Astrocyte (in vitro differentiated cells and primary cell): ENCODE data around the gene JAKMIP2. TPM values are rescaled to one million over a fixed set of nuclear protein-coding genes. Genes with fewer than 3 reads are reported as not detected.

Source experiments
- DNase-seq: peaks from one replicate; pipeline ENCODE4 v3.0.0-alpha.2; 2010; ENCODE audit warnings: low read depth
- FAIRE-seq: peaks from 2 replicates; lab custom pipeline; 2011; peaks lifted over from hg19 to GRCh38; lab: Jason Lieb, UNC
- H2AFZ ChIP-seq: 2 replicates; pipeline ENCODE4 v1.6.0; 2012; ENCODE audit warnings: low read depth, low read length, inconsistent platforms
- H3K27ac ChIP-seq: 2 replicates; pipeline ENCODE4 v1.5.1; 2011; ENCODE audit warnings: low read depth, low read length, inconsistent platforms
- H3K27me3 ChIP-seq: 2 replicates; pipeline ENCODE4 v1.6.0; 2011; ENCODE audit warnings: low read length, inconsistent platforms; ENCODE audit not compliant: insufficient read depth
- H3K36me3 ChIP-seq: 2 replicates; pipeline ENCODE4 v1.5.1; 2011; ENCODE audit warnings: low read length, inconsistent platforms; ENCODE audit not compliant: insufficient read depth
- H3K4me1 ChIP-seq: 2 replicates; pipeline ENCODE4 v1.5.1; 2011; ENCODE audit warnings: low read length, inconsistent platforms; ENCODE audit not compliant: insufficient read depth
- H3K4me2 ChIP-seq: 2 replicates; pipeline ENCODE4 v1.6.0; 2012; ENCODE audit warnings: low read length, inconsistent platforms
- H3K4me3 ChIP-seq: 2 replicates; pipeline ENCODE4 v1.5.1; 2011; ENCODE audit warnings: low read depth, mild to moderate bottlenecking, low read length, inconsistent platforms; ENCODE audit not compliant: insufficient read depth
- H3K79me2 ChIP-seq: 2 replicates; pipeline ENCODE4 v1.6.0; 2012; ENCODE audit warnings: mild to moderate bottlenecking, low read length, inconsistent platforms; ENCODE audit not compliant: insufficient read depth
- H3K9ac ChIP-seq: 2 replicates; pipeline ENCODE4 v1.6.0; 2012; ENCODE audit warnings: mild to moderate bottlenecking, low read length, inconsistent platforms
- H3K9me3 ChIP-seq: 2 replicates; pipeline ENCODE4 v1.5.1; 2012; ENCODE audit warnings: low read depth, mild to moderate bottlenecking, low read length, inconsistent platforms; ENCODE audit not compliant: insufficient read depth
- H4K20me1 ChIP-seq: 2 replicates; pipeline ENCODE4 v1.6.0; 2012; ENCODE audit warnings: low read length, inconsistent platforms; ENCODE audit not compliant: insufficient read depth
- H3K27ac Mint-ChIP-seq: one replicate; pipeline ENCODE4 v1.8.0; 2021; ENCODE audit warnings: mild to moderate bottlenecking, mixed read lengths; ENCODE audit not compliant: unreplicated experiment
- H3K27me3 Mint-ChIP-seq: one replicate; pipeline ENCODE4 v1.8.0; 2021; ENCODE audit warnings: low read depth, mixed read lengths; ENCODE audit not compliant: unreplicated experiment
- H3K36me3 Mint-ChIP-seq: one replicate; pipeline ENCODE4 v1.8.0; 2021; ENCODE audit warnings: low read depth, mixed read lengths; ENCODE audit not compliant: unreplicated experiment
- H3K4me1 Mint-ChIP-seq: one replicate; pipeline ENCODE4 v1.8.0; 2021; ENCODE audit warnings: low read depth, mixed read lengths; ENCODE audit not compliant: unreplicated experiment
- H3K4me3 Mint-ChIP-seq: one replicate; pipeline ENCODE4 v1.8.0; 2021; ENCODE audit warnings: mild to moderate bottlenecking, moderate library complexity, mixed read lengths; ENCODE audit not compliant: unreplicated experiment
- H3K9me3 Mint-ChIP-seq: one replicate; pipeline ENCODE4 v1.8.0; 2021; ENCODE audit warnings: mild to moderate bottlenecking, mixed read lengths; ENCODE audit not compliant: unreplicated experiment
- EZH2 ChIP-seq: IDR thresholded peaks from 2 replicates; pipeline ENCODE4 v1.6.1; 2012; ENCODE audit warnings: mild to moderate bottlenecking, low read length, inconsistent platforms; ENCODE audit not compliant: insufficient read depth
- total RNA-seq: library from RNA; stranded (reverse); gene quantifications from 2 replicates; pipeline ENCODE4 v1.2.1, GENCODE V29; 2021
- TF ChIP-seq, protein P1 (sequence below): IDR thresholded peaks from 2 replicates; pipeline ENCODE4 v1.5.1; 2011; ENCODE audit warnings: low read depth, mild to moderate bottlenecking, inconsistent platforms, low read length, moderate library complexity; ENCODE audit not compliant: insufficient read depth

Gene JAKMIP2
- total RNA-seq, 1 donor from 2014 or later, result 15.1 TPM

DNA sequence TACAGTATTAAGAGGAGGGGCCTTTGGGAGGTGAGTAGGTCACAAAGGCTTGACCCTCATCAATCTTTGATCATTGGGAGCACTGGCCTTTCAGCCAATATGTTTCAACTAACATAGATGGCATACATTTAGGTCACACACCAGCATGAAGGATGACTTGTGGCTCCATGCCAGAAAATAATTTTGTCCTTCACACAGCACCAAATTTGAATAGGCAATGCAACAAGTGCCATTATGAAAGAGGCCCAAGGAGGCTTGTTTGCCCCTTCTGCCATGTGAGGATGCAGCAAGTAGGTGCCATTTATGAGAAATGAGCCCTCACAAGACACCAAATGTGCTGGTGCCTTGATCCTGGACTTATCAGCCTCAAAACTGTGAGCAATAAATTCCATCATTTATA, 81.1 kb downstream of the JAKMIP2 start:
- Histone ChIP-seq H3K9me3 (peaks cover 9% of the 10 kb centered on the region), H3K4me1 (no peaks in the 10 kb centered on the region), H3K27me3 (no peaks in the 10 kb centered on the region), H3K27ac (no peak overlapping the region), H4K20me1 (no peaks in the 10 kb centered on the region), H3K79me2 (no peaks in the 10 kb centered on the region), H3K4me3 (no peak overlapping the region), H3K9ac (no peak overlapping the region), H2AFZ (no peak overlapping the region), H3K36me3 (no peaks in the 10 kb centered on the region), H3K4me2 (no peak overlapping the region)
- H3K36me3 Mint-ChIP-seq, result peaks cover 18% of the 10 kb centered on the region
- H3K27me3 Mint-ChIP-seq, result no peaks in the 10 kb centered on the region
- FAIRE-seq, result no peak
- no peak for DNase-seq
- TF ChIP-seq, protein P1, sequence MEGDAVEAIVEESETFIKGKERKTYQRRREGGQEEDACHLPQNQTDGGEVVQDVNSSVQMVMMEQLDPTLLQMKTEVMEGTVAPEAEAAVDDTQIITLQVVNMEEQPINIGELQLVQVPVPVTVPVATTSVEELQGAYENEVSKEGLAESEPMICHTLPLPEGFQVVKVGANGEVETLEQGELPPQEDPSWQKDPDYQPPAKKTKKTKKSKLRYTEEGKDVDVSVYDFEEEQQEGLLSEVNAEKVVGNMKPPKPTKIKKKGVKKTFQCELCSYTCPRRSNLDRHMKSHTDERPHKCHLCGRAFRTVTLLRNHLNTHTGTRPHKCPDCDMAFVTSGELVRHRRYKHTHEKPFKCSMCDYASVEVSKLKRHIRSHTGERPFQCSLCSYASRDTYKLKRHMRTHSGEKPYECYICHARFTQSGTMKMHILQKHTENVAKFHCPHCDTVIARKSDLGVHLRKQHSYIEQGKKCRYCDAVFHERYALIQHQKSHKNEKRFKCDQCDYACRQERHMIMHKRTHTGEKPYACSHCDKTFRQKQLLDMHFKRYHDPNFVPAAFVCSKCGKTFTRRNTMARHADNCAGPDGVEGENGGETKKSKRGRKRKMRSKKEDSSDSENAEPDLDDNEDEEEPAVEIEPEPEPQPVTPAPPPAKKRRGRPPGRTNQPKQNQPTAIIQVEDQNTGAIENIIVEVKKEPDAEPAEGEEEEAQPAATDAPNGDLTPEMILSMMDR, result no peak
- TF ChIP-seq EZH2, result no peak
- peaks cover 20% of the 10 kb centered on the region for H3K9me3 Mint-ChIP-seq
- H3K4me3 Mint-ChIP-seq, result no peak overlapping the region
- no peak overlapping the region for H3K27ac Mint-ChIP-seq
- H3K4me1 Mint-ChIP-seq, result peaks cover 3% of the 10 kb centered on the region

DNA sequence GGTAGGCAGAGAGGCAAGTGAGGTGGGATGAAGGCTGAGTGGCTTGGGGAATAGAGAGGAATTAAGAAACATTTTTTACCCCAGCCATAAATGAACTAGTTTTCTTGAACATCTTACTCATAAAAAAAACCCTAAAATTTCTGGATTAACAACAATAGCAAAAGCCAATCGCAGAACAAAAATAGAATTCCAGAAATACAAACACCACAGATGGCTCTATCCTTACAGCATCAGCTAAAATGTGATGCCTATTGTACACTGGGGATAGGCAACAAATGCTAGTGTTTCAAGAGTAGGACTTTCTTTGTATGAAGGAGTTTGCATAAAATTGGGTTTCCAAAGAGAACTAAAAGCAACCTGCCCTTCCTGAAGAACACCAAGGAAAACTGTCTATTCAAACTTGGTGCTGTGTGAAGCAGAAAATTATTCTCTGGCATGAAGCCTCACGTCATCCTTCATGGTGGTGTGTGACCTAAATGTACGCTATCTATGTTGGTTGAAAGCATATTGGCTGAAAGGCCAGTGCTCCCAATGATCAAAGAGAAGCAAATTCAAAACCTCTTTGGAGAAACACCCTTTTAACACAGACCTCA, 82.9 kb downstream of the JAKMIP2 start:
- no peaks in the 10 kb centered on the region for H3K79me2 ChIP-seq
- H3K27ac ChIP-seq, result no peak overlapping the region
- H3K9me3 ChIP-seq, result peaks cover 9% of the 10 kb centered on the region
- no peaks in the 10 kb centered on the region for H4K20me1 ChIP-seq
- TF ChIP-seq EZH2, result no peak
- TF ChIP-seq, protein P1, result no peak
- DNase-seq (no peak), FAIRE-seq (no peak)
- peaks cover 20% of the 10 kb centered on the region for H3K9me3 Mint-ChIP-seq
- no peaks in the 10 kb centered on the region for H3K27me3 ChIP-seq
- peaks cover 3% of the 10 kb centered on the region for H3K4me1 Mint-ChIP-seq
- H2AFZ ChIP-seq, result no peak overlapping the region
- no peaks in the 10 kb centered on the region for H3K27me3 Mint-ChIP-seq
- peaks cover 17% of the 10 kb centered on the region for H3K36me3 Mint-ChIP-seq
- H3K4me3 Mint-ChIP-seq, result no peak overlapping the region
- no peak overlapping the region for H3K9ac ChIP-seq
- H3K36me3 ChIP-seq, result no peaks in the 10 kb centered on the region
- no peaks in the 10 kb centered on the region for H3K4me1 ChIP-seq
- H3K4me2 ChIP-seq, result no peak overlapping the region
- H3K27ac Mint-ChIP-seq, result no peak overlapping the region
- H3K4me3 ChIP-seq, result no peak overlapping the region

DNA sequence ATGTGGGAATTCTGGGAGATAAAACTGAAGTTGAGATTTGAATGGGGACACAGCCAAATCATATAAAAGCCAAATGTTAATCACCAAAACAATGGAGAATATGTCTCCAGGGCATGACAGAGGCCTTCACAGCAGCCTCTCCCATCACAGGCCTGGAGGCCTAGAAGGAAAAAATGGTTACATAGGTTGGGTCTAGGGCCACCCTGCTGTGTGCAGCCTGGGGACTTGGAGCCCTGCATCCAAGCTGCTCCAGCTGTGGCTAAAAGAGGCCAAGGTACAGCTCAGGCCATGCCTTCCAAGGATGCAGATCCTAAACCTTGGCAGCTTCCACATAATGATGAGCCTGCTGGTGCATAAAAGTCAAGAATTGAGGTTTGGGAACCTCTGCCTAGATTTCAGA, 85.1 kb downstream of the JAKMIP2 start:
- FAIRE-seq (no peak), DNase-seq (no peak)
- Histone ChIP-seq H3K27ac (no peak overlapping the region), H3K79me2 (no peaks in the 10 kb centered on the region), H3K4me3 (no peak overlapping the region), H3K4me1 (no peaks in the 10 kb centered on the region), H3K9ac (no peak overlapping the region), H2AFZ (no peak overlapping the region), H3K36me3 (no peaks in the 10 kb centered on the region), H4K20me1 (no peaks in the 10 kb centered on the region), H3K9me3 (peaks cover 9% of the 10 kb centered on the region), H3K4me2 (no peak overlapping the region), H3K27me3 (no peaks in the 10 kb centered on the region)
- H3K4me3 Mint-ChIP-seq, result no peak overlapping the region
- H3K27me3 Mint-ChIP-seq, result no peaks in the 10 kb centered on the region
- TF ChIP-seq, protein P1, result no peak
- TF ChIP-seq EZH2, result no peak
- H3K36me3 Mint-ChIP-seq, result peaks cover 18% of the 10 kb centered on the region
- no peak overlapping the region for H3K27ac Mint-ChIP-seq
- peaks cover 20% of the 10 kb centered on the region for H3K9me3 Mint-ChIP-seq
- H3K4me1 Mint-ChIP-seq, result peaks cover 12% of the 10 kb centered on the region
